ENCODE results near the gene DNM1.

DNA sequence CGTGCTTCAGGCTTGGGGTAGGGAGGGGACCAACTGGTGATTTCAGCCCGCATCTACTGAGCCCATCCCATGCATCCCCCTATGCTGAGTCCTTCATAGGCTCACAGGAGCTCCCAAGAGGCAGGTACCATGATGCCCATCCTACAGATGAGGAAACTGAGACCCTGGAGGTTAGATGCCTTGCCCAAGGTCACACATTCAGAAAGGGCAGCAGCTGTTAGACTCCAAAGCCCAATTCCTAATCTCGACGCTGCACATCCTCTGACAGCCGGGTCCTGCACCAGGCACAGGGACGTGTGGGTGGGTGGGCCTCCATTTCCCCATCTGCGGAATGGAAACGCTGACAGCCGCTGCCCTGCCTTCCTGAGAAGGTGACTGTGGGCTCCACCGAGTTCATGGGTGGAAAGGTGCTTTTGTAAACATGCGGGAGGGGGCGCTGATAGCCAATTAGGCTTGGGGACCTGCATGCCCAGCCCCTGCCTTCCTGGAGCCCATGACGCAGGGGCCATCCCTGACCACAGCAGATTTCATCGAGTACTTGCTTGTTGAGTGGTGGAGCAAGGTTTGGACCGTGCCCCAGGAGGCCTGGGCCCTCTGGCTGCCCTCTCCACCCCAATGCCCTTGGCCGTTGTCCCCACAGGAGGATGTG, 2.2 kb downstream of the DNM1 start:
- TF ChIP-seq POLR2A (IDR thresholded peaks at IDR 0.05; ENCODE audit: low read depth, low read length): no peak
- TF ChIP-seq POLR2AphosphoS5 (IDR thresholded peaks at IDR 0.05; ENCODE audit: low read depth, low read length): no peak
- no peak for TF ChIP-seq TAF1 (IDR thresholded peaks at IDR 0.05; ENCODE audit: borderline replicate concordance, low read depth, low read length)
